ENCODE data around the gene MINDY1. TPM values are rescaled to one million over a fixed set of nuclear protein-coding genes. Genes with fewer than 3 reads are reported as not detected.

The MINDY1 gene
- total and polyA plus RNA-seq, 2 donors (not counting 3 experiments of a cell fraction or from before 2014, with no cell fraction given): 12.0 to 15.4 TPM

- no peaks in the 10 kb centered on the region for H3K4me1 ChIP-seq (ENCODE audit: control insufficient read depth, extremely low read depth, insufficient read depth, low read length)
- no peaks in the 10 kb centered on the region for H4K20me1 ChIP-seq (replicated peaks; ENCODE audit: control insufficient read depth, extremely low read depth, insufficient read depth, low read length)
- ChIA-PET POLR2A (interaction anchor here (0.9 kb wide), 1 partner anchor 390 kb away, joined by 3 read pairs; no protein-coding TSS in a partner anchor), CTCF (interaction anchor here (1.4 to 3.0 kb wide), 3 partner anchors 9 to 51 kb away, joined by 5 to 10 read pairs (median 9); partner anchors contain the start of gene MINDY1)
- H3K79me2 ChIP-seq (ENCODE audit: control insufficient read depth, insufficient read depth, low read length): no peaks in the 10 kb centered on the region
- BruUV-seq (replicated peaks): no TSS peak
- intact Hi-C loops (cut with micrococcal nuclease) (no loop called here), dilution Hi-C loops (cut with MboI; ENCODE audit: extremely low pct_ligation_motif_present, low sequenced_read_pairs) (no loop called here)
- no peaks in the 10 kb centered on the region for H3K9me1 ChIP-seq (replicated peaks; ENCODE audit: control insufficient read depth, extremely low read depth, insufficient read depth, low read length)
- H2AFZ ChIP-seq (ENCODE audit: low read depth, low read length): no peak overlapping the region
- DNase-seq (ENCODE audit: low read depth, low spot score) (no peak), FAIRE-seq (no peak)
- TF ChIP-seq, protein P1, sequence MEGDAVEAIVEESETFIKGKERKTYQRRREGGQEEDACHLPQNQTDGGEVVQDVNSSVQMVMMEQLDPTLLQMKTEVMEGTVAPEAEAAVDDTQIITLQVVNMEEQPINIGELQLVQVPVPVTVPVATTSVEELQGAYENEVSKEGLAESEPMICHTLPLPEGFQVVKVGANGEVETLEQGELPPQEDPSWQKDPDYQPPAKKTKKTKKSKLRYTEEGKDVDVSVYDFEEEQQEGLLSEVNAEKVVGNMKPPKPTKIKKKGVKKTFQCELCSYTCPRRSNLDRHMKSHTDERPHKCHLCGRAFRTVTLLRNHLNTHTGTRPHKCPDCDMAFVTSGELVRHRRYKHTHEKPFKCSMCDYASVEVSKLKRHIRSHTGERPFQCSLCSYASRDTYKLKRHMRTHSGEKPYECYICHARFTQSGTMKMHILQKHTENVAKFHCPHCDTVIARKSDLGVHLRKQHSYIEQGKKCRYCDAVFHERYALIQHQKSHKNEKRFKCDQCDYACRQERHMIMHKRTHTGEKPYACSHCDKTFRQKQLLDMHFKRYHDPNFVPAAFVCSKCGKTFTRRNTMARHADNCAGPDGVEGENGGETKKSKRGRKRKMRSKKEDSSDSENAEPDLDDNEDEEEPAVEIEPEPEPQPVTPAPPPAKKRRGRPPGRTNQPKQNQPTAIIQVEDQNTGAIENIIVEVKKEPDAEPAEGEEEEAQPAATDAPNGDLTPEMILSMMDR (IDR thresholded peaks at IDR 0.05; ENCODE audit: extremely low read depth in 1 of 2, insufficient read depth in 1 of 2, low read depth in 1 of 2, low read length in 2 of 2): no peak
- no peak for TF ChIP-seq GATA2 (IDR thresholded peaks at IDR 0.05; ENCODE audit: insufficient read depth, insufficient read length, low read depth, low read length)
- TF ChIP-seq MYC (IDR thresholded peaks at IDR 0.05; ENCODE audit: low read depth, low read length): no peak
- TF ChIP-seq EZH2 (IDR thresholded peaks at IDR 0.05; ENCODE audit: borderline replicate concordance, low read depth, low read length, severe bottlenecking): no peak
- no peak for TF ChIP-seq POLR2AphosphoS5 (IDR thresholded peaks at IDR 0.05; ENCODE audit: insufficient read depth, low read depth, low read length)
- TF ChIP-seq, protein P2, sequence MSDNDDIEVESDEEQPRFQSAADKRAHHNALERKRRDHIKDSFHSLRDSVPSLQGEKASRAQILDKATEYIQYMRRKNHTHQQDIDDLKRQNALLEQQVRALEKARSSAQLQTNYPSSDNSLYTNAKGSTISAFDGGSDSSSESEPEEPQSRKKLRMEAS (IDR thresholded peaks at IDR 0.05; ENCODE audit: insufficient read depth, insufficient read length): no peak
- H3K27me3 ChIP-seq (ENCODE audit: control insufficient read depth in 2 of 2, insufficient read depth in 2 of 2, low read length in 2 of 2): no peaks in the 10 kb centered on the region
- H3K4me2 ChIP-seq (ENCODE audit: insufficient read depth, low read length): no peak overlapping the region
- H3K9ac ChIP-seq (replicated peaks; ENCODE audit: extremely low read depth, insufficient read depth, low read length): no peak overlapping the region
- H3K9me3 ChIP-seq (replicated peaks; ENCODE audit: control insufficient read depth, insufficient read depth, low read length): no peaks in the 10 kb centered on the region
- H3K27ac ChIP-seq (ENCODE audit: insufficient read depth, low read depth, low read length): no peak overlapping the region
- no peak overlapping the region for H3K4me3 ChIP-seq (replicated peaks in 1 of 3; ENCODE audit: insufficient read depth in 1 of 3, low read depth in 1 of 3, low read length in 3 of 3)
- peaks cover 13 to 23% of the 10 kb centered on the region in 2 experiments for H3K36me3 ChIP-seq (ENCODE audit: control insufficient read depth in 2 of 2, extremely low read depth in 1 of 2, insufficient read depth in 2 of 2, low read length in 2 of 2)
Observed at GRCh38 chr1:150955280-150955679, 51.4 kb downstream of the MINDY1 start.

Measured in endothelial cell of umbilical vein (primary cell).